GM19324 (cell line): ENCODE data around the gene HOXC6.
"Not testable (repeated sequence)": the region's sequence is repeated elsewhere in the genome, so short reads cannot be mapped to it uniquely, and the experiment has no call there.

Source experiments
- ATAC-seq: cut with Tn5 transposase; IDR thresholded peaks from one replicate; pipeline ENCODE4 v1.9.1; 2021; ENCODE audit warnings: mild to moderate bottlenecking, moderate library complexity; ENCODE audit not compliant: unreplicated experiment, low FRiP score

The HOXC6 gene

GRCh38 chr12:54038284-54038870, 10.1 kb downstream of the HOXC6 start:
- no peak for ATAC-seq

DNA sequence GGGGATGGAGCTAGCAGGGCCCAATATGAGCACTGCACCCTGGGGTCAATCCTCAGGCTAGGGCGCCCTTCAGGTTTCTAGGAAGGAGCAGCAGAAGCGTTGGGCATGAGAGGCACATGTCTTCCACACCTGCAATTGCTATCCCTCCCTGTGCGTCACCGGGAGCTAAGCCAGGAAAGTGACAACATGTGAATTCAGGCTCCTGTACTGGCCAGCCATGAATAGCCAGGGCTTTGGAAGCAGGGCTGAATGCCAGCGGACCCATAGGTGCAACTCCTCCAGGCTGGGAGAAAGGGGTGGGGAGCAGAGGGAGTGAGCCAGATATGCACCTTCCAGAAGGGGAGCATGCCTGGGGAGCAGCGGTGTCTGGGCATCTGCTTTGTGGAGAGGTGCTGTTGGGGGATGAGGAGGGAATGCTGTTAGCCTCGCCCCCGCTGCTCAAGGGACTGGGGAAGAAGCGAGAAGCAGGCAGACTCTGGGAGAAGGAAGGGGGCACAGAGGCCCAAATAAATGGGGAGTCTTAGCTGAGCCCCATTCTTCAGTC, 10.7 kb downstream of the HOXC6 start:
- ATAC-seq = no peak

DNA sequence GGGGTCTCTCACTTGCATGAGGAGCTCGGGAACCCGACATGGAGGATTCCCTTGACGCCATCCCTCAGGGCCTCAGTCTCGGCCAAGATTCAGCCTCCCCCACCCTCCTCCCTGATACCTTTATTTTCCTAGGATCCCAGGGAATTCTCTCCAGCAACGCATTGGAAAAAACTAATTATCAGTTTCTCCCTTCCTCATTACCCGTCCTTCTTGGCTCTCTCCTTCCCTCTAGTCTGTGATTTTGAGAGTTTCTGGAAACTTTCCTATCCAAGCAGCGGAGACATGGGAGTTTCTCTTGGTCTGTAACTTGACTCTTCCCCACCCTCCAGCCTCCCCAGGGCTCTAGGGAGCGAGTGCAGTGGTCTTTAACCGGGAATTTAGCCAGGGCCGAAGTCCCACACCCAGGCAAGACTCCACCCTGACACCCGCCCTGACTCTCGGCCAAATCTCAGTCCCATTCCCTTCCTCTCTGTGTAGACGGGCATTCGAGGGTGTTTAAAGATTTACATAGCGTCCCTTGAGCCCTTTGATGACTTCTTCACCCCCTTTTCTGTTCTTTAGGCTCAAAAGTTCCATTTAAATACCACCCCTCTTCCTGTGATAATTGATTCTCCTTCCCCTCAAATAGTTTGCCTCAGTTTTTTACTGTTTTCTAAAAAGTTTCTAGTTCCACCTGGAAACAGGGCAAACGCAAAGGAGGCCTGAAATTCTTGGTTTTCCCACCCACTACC, 11.3 kb downstream of the HOXC6 start:
- ATAC-seq = no peak

- ATAC-seq = no peak
Observed at GRCh38 chr12:54040148-54040494, 11.9 kb downstream of the HOXC6 start.

DNA sequence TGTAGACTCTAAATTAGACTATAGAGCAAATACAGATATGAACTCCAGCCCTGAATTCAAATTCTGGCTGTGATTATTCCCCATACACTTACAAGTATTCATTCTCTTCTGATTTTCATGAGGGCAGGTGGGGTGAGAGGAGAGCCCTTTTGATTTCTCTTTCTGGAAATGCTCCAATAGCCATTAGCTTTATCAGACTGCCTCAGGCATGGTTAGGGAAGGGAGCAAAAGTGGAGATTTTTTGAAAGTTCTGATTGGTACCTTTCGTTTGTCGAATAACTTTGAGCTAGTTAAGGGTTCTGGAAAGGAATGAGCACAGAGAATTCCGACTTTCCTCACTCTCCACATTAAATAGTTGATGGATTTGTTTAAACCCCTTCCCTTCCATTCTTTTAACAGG, 12.4 kb downstream of the HOXC6 start:
- ATAC-seq = no peak

DNA sequence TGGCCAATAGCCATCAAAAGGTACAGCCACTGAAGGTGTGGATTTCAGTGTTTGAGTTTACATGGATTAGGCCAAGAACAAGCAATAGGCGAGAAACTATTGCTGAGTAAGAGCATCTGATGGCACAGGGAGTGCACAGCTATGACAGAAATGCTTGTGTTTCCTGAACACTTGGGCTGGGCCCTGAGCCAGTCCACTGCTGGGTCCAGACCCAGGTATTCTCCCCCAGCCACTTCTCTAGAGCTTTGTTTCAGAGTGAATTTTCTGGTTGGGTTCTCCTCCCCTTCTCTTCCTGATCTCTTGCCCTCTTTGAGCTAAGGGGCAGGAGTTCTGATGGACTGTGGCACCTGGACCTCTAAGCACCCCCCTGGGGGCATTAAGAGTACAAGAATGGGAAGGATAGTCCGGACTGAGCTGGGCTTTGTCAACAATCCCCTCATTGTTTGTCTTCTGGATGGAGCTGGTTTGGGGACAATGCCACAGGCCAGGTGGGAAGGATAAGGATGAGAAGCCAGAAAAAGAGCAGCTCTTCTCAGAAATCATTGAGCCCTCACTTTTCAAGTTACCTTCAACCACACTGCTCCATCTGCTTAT, 13.0 kb downstream of the HOXC6 start:
- ATAC-seq = no peak

DNA sequence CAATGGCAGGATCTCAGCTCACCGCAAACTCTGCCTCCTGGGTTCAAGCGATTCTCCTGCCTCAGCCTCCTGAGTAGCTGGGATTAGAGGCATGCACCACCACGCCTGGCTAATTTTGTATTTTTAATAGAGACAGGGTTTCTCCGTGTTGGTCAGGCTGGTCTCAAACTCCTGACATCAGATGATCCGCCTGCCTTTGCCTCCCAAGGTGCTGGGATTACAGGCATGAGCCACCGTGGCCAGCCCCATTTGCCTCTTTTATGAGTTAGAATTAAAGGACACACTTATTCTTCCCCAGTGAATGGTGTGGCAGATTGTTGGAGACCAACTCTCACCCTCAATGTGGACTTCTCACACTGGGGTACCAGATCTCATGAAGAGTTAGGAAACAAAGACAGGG, 13.8 kb downstream of the HOXC6 start:
- not testable (repeated sequence) for ATAC-seq

- ATAC-seq = no peak
Observed at GRCh38 chr12:54042970-54043853, 15.0 kb downstream of the HOXC6 start.

DNA sequence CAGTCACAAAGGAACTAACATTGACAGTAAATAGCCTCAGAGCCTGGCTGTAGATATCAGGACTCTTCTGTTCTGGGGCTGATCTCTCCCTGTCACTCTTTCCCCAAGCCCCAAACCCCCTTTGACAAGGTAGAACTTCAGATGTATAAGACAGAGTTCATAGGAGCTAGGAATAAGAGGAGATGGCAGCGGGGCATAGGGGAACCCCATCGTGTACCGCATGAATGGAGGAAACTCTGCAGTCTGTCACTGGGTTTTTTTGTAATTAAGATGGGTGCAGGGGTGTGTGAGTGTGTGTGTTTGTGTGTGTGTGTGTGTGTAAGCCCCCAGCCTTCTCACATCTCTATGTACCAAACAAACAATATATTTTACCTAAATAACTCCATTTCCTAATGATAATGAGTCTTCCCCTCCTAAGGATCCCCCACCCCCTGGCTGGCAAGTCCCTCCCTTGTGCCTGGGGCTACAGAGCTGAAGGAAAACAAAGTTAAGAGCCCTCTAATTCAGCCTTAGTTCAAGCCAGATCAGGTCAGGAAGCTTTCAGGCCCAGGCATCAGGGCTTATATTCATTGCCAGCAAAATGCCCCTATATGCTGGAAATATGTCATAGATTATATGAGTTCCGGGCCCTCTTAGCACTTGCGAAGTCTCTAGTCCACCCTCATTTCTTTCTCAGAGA, 16.3 kb downstream of the HOXC6 start:
- no peak for ATAC-seq

- ATAC-seq = no peak
Observed at GRCh38 chr12:54045401-54045800, 17.2 kb downstream of the HOXC6 start.

DNA sequence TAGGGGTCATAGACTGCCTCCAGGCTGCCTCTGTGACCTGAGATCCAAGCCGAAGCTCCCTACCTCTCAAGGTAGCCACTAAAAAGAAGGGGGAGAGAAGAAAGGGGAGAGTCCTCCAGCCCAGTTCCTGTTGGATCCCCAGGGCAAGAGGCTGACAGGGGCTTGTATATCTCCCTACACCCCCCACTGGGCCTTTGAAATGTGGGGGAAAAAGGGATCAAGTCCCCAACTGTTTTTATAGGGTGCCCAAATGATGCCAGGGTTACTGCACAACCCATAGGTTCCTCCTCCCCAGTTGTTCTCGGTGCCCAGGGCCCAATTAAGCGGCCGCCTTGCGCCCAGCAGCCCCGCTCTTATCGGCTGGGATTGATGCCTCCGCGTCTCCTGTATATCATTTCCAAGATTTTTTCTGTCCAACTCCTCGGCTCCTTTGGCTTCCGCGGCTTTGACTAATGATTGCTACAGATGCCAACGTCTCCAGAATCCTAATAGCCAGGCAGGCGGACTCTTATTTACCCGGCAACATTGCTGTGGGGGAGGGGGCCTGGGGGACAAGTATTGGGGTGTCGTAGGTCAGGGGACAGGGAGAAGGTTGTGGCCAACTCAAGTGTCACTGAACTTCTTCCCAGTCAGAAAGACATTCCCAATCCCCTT, 17.8 kb downstream of the HOXC6 start:
- ATAC-seq = no peak

DNA sequence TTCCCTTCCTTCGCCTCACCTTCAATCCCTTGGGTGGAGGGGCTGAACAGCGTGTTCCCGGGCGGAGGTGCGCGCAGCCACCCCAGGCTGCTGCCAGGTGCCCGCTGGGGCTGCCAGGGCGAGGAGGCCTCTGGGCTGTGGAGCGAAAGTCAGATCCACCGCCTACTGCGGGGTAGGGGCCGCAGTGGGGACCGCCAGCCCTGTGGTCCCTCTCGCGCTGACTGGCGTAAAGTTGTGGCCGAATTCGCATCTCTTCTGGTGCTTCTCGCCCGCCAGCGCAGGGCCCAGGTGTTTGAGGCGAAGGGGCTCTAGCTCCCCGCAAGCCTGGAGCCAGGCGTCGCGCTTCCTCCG, 18.5 kb downstream of the HOXC6 start:
- ATAC-seq = no peak

GRCh38 chr12:54047160-54047963, 19.1 kb downstream of the HOXC6 start:
- no peak for ATAC-seq

GRCh38 chr12:54047964-54048303, 19.7 kb downstream of the HOXC6 start:
- ATAC-seq = no peak

DNA sequence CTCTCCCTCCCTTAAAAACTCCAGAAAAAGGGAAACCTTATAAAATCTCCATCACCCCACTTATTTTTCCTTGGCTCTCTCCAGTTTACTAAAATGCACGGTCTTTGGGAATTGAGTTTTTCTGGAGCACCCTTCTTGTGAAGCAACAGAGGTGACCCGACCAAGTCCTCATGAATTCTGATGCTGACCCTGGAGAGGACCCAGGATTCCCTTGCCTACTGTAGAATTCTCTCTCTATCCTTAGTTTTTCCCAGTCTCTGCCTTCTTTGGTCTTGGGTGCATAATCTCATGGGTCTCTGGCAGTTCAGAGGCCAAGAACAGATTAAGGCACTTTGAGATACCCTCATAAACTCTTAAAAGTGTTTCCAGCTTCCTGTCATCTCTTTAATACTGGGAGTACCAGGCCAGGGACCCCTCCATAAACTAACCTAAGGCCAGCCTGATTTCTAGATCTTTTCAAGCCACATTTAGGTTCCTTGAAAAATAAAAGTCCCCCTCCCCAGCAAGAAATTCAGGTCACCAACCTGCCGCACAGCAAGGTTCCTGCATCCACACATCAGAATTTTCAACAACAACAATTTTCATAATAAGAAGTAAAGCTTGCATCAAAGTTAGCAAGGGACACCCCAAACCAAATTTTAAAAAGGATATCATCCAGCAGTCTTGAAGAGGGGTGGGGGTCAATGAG, 20.3 kb downstream of the HOXC6 start:
- ATAC-seq = no peak

DNA sequence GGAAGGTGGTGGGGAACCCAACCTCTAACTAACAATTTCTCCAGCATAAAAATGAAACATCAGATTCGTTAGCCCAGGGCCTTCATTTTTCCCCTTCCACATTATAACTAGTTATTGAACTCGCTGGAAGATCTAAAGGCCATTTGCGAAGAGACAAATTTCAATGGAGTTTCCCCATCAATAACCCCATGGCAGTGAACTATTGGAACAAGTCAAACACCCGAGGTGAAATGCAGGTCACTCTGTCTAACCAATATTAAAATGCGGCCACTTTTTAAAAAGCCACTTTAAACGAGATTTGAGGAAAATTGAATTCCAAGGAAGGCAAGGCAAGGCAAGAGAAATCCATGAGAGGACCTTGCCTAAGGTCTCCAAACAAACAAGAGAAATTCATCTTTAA, 20.9 kb downstream of the HOXC6 start:
- ATAC-seq = no peak

- no peak for ATAC-seq
Observed at GRCh38 chr12:54050482-54050810, 22.2 kb downstream of the HOXC6 start.

GRCh38 chr12:54051026-54051842, 23.0 kb downstream of the HOXC6 start:
- no peak for ATAC-seq
